Mesenchymal stem cell (in vitro differentiated cells and primary cell): ENCODE results near the gene C1QTNF9.

ENCODE experiments used
- DNase-seq: peaks from one replicate; pipeline ENCODE4 v3.0.0-alpha.2; 2013
- H2AFZ ChIP-seq: one replicate; pipeline ENCODE4 v1.6.1; 2013; ENCODE audit warnings: low read depth, mild to moderate bottlenecking, control low read depth, inconsistent platforms, low read length, moderate library complexity
- H2AK5ac ChIP-seq: 2 replicates; pipeline ENCODE4 v1.6.1; 2013; ENCODE audit warnings: low read length, moderate library complexity, mild to moderate bottlenecking, inconsistent platforms; ENCODE audit not compliant: severe bottlenecking
- H2BK120ac ChIP-seq: one replicate; pipeline ENCODE4 v1.6.1; 2013; ENCODE audit warnings: low read depth, mild to moderate bottlenecking, inconsistent platforms, low read length, moderate library complexity
- H2BK12ac ChIP-seq, 2 experiments: one replicate each; pipeline ENCODE4 v1.6.1; 2013; ENCODE audit warnings: inconsistent platforms in 2 of 2, low read length in 2 of 2, mild to moderate bottlenecking in 2 of 2, moderate library complexity in 2 of 2, control low read depth in 1 of 2
- H2BK15ac ChIP-seq: one replicate; pipeline ENCODE4 v1.6.1; 2013; ENCODE audit warnings: mild to moderate bottlenecking, low read depth, inconsistent platforms; ENCODE audit not compliant: poor library complexity, severe bottlenecking
- H2BK5ac ChIP-seq: 2 replicates; pipeline ENCODE4 v1.6.1; 2013; ENCODE audit warnings: low read depth, mild to moderate bottlenecking, low read length, control low read depth, inconsistent platforms; ENCODE audit not compliant: poor library complexity, severe bottlenecking
- H3K14ac ChIP-seq, 2 experiments: one replicate each; pipeline ENCODE4 v1.6.1; 2013; ENCODE audit warnings: inconsistent platforms in 2 of 2, low read length in 2 of 2, control low read depth in 1 of 2, mild to moderate bottlenecking in 1 of 2, moderate library complexity in 1 of 2
- H3K18ac ChIP-seq, 2 experiments: one replicate each; pipeline ENCODE4 v1.6.1; 2013; ENCODE audit warnings: inconsistent platforms in 2 of 2, low read length in 2 of 2, control low read depth in 1 of 2, low read depth in 1 of 2, mild to moderate bottlenecking in 1 of 2
- H3K23ac ChIP-seq, 2 experiments: one replicate each; pipeline ENCODE4 v1.6.1; 2013; ENCODE audit warnings: inconsistent platforms in 2 of 2, low read length in 2 of 2, mild to moderate bottlenecking in 2 of 2, moderate library complexity in 2 of 2, control low read depth in 1 of 2
- H3K27ac ChIP-seq: 2 replicates; pipeline ENCODE4 v1.5.1; 2013; ENCODE audit warnings: mild to moderate bottlenecking, moderate library complexity, low read length, control low read depth, inconsistent platforms; ENCODE audit not compliant: poor library complexity, severe bottlenecking
- H3K27me3 ChIP-seq, 2 experiments: 2 replicates each; pipeline versions ENCODE4 v1.6.1 to v1.7.0; 2013; ENCODE audit warnings: low read length in 2 of 2, mild to moderate bottlenecking in 2 of 2, moderate library complexity in 2 of 2, control low read depth in 1 of 2, inconsistent platforms in 1 of 2; ENCODE audit not compliant: control insufficient read depth in 1 of 2, insufficient read depth in 1 of 2
- H3K36me3 ChIP-seq, 2 experiments: 2 replicates each; pipeline versions ENCODE4 v1.6.1 to v1.7.0; 2013; ENCODE audit warnings: low read length in 2 of 2, control low read depth in 1 of 2, inconsistent platforms in 1 of 2, low read depth in 1 of 2, mild to moderate bottlenecking in 1 of 2; ENCODE audit not compliant: insufficient read depth in 2 of 2, control insufficient read depth in 1 of 2
- H3K4ac ChIP-seq, 2 experiments: one replicate each; pipeline ENCODE4 v1.6.1; 2013; ENCODE audit warnings: inconsistent platforms in 2 of 2, low read length in 2 of 2, mild to moderate bottlenecking in 2 of 2, moderate library complexity in 2 of 2, control low read depth in 1 of 2, low read depth in 1 of 2
- H3K4me1 ChIP-seq: 2 replicates; pipeline ENCODE4 v1.6.1; 2013; ENCODE audit warnings: low read depth, low read length, control low read depth; ENCODE audit not compliant: control insufficient read depth, insufficient read depth
- H3K4me2 ChIP-seq: 2 replicates; pipeline ENCODE4 v1.6.1; 2013; ENCODE audit warnings: low read length, mild to moderate bottlenecking, inconsistent platforms; ENCODE audit not compliant: poor library complexity, severe bottlenecking
- H3K4me3 ChIP-seq, 2 experiments: 2 replicates each; pipeline versions ENCODE4 v1.5.1 to v1.7.0; 2013; ENCODE audit warnings: low read length in 2 of 2, mild to moderate bottlenecking in 2 of 2, control low read depth in 1 of 2, low read depth in 1 of 2; ENCODE audit not compliant: insufficient read depth in 1 of 2
- H3K79me1 ChIP-seq: replicated peaks from 2 replicates; pipeline ENCODE4 v1.6.1; 2013; ENCODE audit warnings: mild to moderate bottlenecking, control low read depth, low read length, inconsistent platforms; ENCODE audit not compliant: poor library complexity, severe bottlenecking
- H3K9ac ChIP-seq: 2 replicates; pipeline ENCODE4 v1.7.0; 2013; ENCODE audit warnings: mild to moderate bottlenecking, low read length, moderate library complexity
- H3K9me3 ChIP-seq: 2 replicates; pipeline ENCODE4 v1.7.0; 2013; ENCODE audit warnings: mild to moderate bottlenecking, low read length; ENCODE audit not compliant: control insufficient read depth
- H4K8ac ChIP-seq: one replicate; pipeline ENCODE4 v1.6.1; 2013; ENCODE audit warnings: inconsistent platforms, mild to moderate bottlenecking, low read length, moderate library complexity
- H4K91ac ChIP-seq: one replicate; pipeline ENCODE4 v1.6.1; 2013; ENCODE audit warnings: mild to moderate bottlenecking, low read length, inconsistent platforms
- WGBS: methylation state at CpG from one replicate; pipeline ENCODE4 v1.1.7; 2013; ENCODE audit warnings: mixed read lengths; 5-methylcytosine and 5-hydroxymethylcytosine counted together

Gene C1QTNF9

GRCh38 chr13:24270639-24271141 is 38.7 kb upstream of the C1QTNF9 start:
- Histone ChIP-seq H2BK12ac (no peak overlapping the region), H3K4me1 (peaks cover 18% of the 10 kb centered on the region), H3K79me1 (peaks cover 7% of the 10 kb centered on the region), H3K18ac (peak overlapping the region; percentile 5 to 48), H3K36me3 (no peaks in the 10 kb centered on the region), H3K9me3 (no peaks in the 10 kb centered on the region), H2BK5ac (no peak overlapping the region), H3K14ac (peak overlapping the region in 1 of 2 experiments; percentile 35), H3K27ac (peak overlapping the region; percentile 84), H2BK15ac (no peak overlapping the region), H3K4me2 (peak overlapping the region; percentile 78), H3K27me3 (no peaks in the 10 kb centered on the region), H3K23ac (no peak overlapping the region), H3K9ac (peak overlapping the region; percentile 69), H2AFZ (peak overlapping the region; percentile 32), H4K8ac (peak overlapping the region; percentile 75), H2BK120ac (peak overlapping the region; percentile 27), H3K4ac (peak overlapping the region; percentile 17 to 51), H4K91ac (no peak overlapping the region), H2AK5ac (no peak overlapping the region), H3K4me3 (peak overlapping the region; percentile 37 to 76)
- WGBS, result 43% methylated on average over 8 of the region's 10 CpGs
- peak; percentile 73 for DNase-seq

GRCh38 chr13:24271231-24271600 is 38.2 kb upstream of the C1QTNF9 start:
- H4K8ac ChIP-seq, result no peak overlapping the region
- H3K9ac ChIP-seq, result peak overlapping the region; percentile 69
- peak overlapping the region; percentile 91 for H3K27ac ChIP-seq
- H3K14ac ChIP-seq, result no peak overlapping the region
- peaks cover 18% of the 10 kb centered on the region for H3K4me1 ChIP-seq
- WGBS, result no CpG with 5 or more reads among the region's 1 CpG
- H2BK5ac ChIP-seq, result no peak overlapping the region
- peaks cover 7% of the 10 kb centered on the region for H3K79me1 ChIP-seq
- no peak overlapping the region for H4K91ac ChIP-seq
- H3K27me3 ChIP-seq, result no peaks in the 10 kb centered on the region
- H2AK5ac ChIP-seq, result no peak overlapping the region
- H3K36me3 ChIP-seq, result no peaks in the 10 kb centered on the region
- peak overlapping the region in 1 of 2 experiments; percentile 76 for H3K4me3 ChIP-seq
- no peak overlapping the region for H2AFZ ChIP-seq
- no peak overlapping the region for H2BK120ac ChIP-seq
- no peak overlapping the region for H3K18ac ChIP-seq
- peak overlapping the region; percentile 78 for H3K4me2 ChIP-seq
- no peak overlapping the region for H2BK15ac ChIP-seq
- H3K4ac ChIP-seq, result no peak overlapping the region
- H2BK12ac ChIP-seq, result no peak overlapping the region
- no peak for DNase-seq
- H3K9me3 ChIP-seq, result no peaks in the 10 kb centered on the region
- no peak overlapping the region for H3K23ac ChIP-seq

- Histone ChIP-seq H3K4ac (no peak overlapping the region), H3K4me3 (peak overlapping the region; percentile 50 to 76), H3K4me1 (peaks cover 18% of the 10 kb centered on the region), H3K14ac (no peak overlapping the region), H4K8ac (peak overlapping the region; percentile 70), H2AK5ac (no peak overlapping the region), H3K27me3 (no peaks in the 10 kb centered on the region), H4K91ac (peak overlapping the region; percentile 19), H3K4me2 (peak overlapping the region; percentile 29), H3K18ac (peak overlapping the region; percentile 25 to 76), H2BK5ac (no peak overlapping the region), H3K36me3 (no peaks in the 10 kb centered on the region), H3K27ac (peak overlapping the region; percentile 91), H2AFZ (no peak overlapping the region), H2BK120ac (no peak overlapping the region), H3K23ac (no peak overlapping the region), H2BK12ac (no peak overlapping the region), H2BK15ac (no peak overlapping the region), H3K9ac (peak overlapping the region; percentile 69), H3K9me3 (no peaks in the 10 kb centered on the region), H3K79me1 (peaks cover 8% of the 10 kb centered on the region)
- peak; percentile 68 for DNase-seq
- 70% methylated on average over 23 of the region's 25 CpGs for WGBS
These were observed 37.6 kb upstream of the C1QTNF9 start for GRCh38 chr13:24271601-24272451.

GRCh38 chr13:24272452-24273161 is 36.8 kb upstream of the C1QTNF9 start:
- H3K23ac ChIP-seq, result no peak overlapping the region
- H2BK120ac ChIP-seq, result no peak overlapping the region
- DNase-seq, result no peak
- no peaks in the 10 kb centered on the region for H3K27me3 ChIP-seq
- H3K18ac ChIP-seq, result no peak overlapping the region
- H2BK15ac ChIP-seq, result no peak overlapping the region
- H2BK12ac ChIP-seq, result no peak overlapping the region
- no peak overlapping the region for H4K8ac ChIP-seq
- H3K4me3 ChIP-seq, result peak overlapping the region in 1 of 2 experiments; percentile 76
- H3K4me1 ChIP-seq, result peaks cover 18% of the 10 kb centered on the region
- H3K36me3 ChIP-seq, result no peaks in the 10 kb centered on the region
- H3K9me3 ChIP-seq, result no peaks in the 10 kb centered on the region
- H2AFZ ChIP-seq, result no peak overlapping the region
- peaks cover 9% of the 10 kb centered on the region for H3K79me1 ChIP-seq
- H3K4me2 ChIP-seq, result peak overlapping the region; percentile 29
- peak overlapping the region; percentile 42 for H2AK5ac ChIP-seq
- no peak overlapping the region for H2BK5ac ChIP-seq
- peak overlapping the region; percentile 6 for H4K91ac ChIP-seq
- H3K14ac ChIP-seq, result no peak overlapping the region
- H3K27ac ChIP-seq, result peak overlapping the region; percentile 91
- no peak overlapping the region for H3K4ac ChIP-seq
- WGBS, result 92% methylated on average over 18 of the region's 18 CpGs
- peak overlapping the region; percentile 69 for H3K9ac ChIP-seq
